Measurements from ENCODE around the gene PEX5. TPM values are rescaled to one million over a fixed set of nuclear protein-coding genes. Genes with fewer than 3 reads are reported as not detected.
"Not testable (repeated sequence)": the region's sequence is repeated elsewhere in the genome, so short reads cannot be mapped to it uniquely, and the experiment has no call there.

PEX5 gene
- total RNA-seq, 1 donor = 25.9 TPM

DNA sequence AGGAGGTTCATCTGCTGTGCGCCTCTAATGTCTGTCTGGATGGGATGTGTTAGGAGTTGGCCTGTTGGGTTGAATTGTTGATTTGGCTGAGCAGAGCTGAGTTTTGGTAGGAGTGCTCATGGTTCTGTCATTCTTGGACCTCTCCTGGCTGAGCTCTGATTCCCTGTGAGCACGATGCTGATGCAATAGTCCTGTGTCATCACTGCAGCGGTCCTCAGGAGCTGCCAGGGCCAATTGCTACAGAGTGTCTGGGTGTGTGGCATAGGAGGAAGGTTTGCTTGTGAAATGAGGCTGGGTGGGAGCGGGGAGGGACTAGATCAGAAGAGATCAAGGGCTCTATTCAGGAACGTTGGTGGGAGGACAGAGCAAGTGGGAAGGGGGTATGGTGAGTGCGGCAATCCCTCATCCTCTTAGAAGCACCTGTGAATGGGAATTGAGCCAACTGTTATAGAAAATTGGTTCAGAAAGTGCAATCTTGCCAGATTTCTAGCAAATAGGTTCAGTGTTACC, 21.2 kb downstream of the PEX5 start:
- H3K4me3 ChIP-seq (ENCODE audit: low read depth, low read length) = no peak overlapping the region
- TF ChIP-seq, protein P1, sequence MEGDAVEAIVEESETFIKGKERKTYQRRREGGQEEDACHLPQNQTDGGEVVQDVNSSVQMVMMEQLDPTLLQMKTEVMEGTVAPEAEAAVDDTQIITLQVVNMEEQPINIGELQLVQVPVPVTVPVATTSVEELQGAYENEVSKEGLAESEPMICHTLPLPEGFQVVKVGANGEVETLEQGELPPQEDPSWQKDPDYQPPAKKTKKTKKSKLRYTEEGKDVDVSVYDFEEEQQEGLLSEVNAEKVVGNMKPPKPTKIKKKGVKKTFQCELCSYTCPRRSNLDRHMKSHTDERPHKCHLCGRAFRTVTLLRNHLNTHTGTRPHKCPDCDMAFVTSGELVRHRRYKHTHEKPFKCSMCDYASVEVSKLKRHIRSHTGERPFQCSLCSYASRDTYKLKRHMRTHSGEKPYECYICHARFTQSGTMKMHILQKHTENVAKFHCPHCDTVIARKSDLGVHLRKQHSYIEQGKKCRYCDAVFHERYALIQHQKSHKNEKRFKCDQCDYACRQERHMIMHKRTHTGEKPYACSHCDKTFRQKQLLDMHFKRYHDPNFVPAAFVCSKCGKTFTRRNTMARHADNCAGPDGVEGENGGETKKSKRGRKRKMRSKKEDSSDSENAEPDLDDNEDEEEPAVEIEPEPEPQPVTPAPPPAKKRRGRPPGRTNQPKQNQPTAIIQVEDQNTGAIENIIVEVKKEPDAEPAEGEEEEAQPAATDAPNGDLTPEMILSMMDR (IDR thresholded peaks at IDR 0.05; ENCODE audit: insufficient read depth, low read depth, low read length) = no peak
- no peak for DNase-seq (ENCODE audit: low read depth)

DNA sequence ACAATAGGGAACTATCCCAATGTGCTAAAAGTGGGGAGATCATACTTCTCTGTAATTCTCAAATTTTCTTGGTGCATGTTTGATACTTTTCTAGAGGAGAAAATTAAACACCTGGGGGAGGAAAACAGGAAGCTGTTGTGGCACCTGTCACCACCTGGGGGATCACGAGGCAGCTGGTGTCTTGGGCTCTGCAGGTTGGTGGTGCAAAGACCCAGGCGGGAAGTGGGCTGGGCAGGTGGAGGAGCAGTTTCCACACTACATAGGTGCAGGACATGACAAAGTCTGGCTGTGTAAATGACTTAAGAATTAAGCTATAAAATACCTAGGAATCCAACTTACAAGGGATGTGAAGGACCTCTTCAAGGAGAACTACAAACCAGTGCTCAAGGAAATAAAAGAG, 23.2 kb downstream of the PEX5 start:
- no peak overlapping the region for H3K4me3 ChIP-seq (ENCODE audit: low read depth, low read length)
- DNase-seq (ENCODE audit: low read depth) = no peak
- TF ChIP-seq, protein P1 (IDR thresholded peaks at IDR 0.05; ENCODE audit: insufficient read depth, low read depth, low read length) = no peak

DNA sequence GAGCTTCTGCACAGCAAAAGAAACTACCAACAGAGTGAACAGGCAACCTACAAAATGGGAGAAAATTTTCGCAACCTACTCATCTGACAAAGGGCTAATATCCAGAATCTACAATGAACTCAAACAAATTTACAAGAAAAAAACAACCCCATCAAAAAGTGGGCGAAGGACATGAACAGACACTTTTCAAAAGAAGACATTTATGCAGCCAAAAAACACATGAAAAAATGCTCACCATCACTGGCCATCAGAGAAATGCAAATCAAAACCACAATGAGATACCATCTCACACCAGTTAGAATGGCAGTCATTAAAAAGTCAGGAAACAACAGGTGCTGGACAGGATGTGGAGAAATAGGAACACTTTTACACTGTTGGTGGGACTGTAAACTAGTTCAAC, 24.3 kb downstream of the PEX5 start:
- DNase-seq (ENCODE audit: low read depth); H3K4me3 ChIP-seq (ENCODE audit: low read depth, low read length): not testable (repeated sequence)

DNA sequence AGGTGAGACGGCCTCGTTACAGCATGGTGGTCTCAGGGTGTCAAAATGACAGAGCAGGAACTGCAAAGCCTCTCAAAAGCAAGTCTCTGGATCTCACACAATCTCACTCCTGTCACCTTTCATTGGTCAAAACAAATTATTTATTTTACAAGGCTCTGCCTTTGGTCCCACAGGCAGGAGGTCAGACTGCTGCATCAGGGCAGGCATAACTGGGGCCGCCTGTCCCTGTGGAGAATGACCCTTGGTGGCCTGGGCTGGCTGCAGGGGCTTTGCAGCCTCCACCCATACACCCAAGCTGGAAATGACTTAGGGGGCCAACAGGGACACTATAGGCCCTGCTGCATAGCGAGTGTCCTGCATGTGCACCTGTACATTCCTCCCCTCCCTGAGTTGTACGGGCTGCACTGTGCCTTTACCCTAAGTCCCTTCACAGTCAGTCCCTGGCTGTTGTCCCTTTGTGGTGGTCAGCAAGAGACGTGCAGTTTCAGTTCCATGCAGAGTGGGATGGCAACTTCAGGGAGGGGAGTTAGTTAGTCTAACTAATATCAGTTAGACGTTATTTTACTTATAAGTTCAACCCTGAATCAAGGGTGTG, 28.1 kb downstream of the PEX5 start:
- TF ChIP-seq, protein P1 (IDR thresholded peaks at IDR 0.05; ENCODE audit: insufficient read depth, low read depth, low read length) = no peak
- DNase-seq (ENCODE audit: low read depth) = no peak

DNA sequence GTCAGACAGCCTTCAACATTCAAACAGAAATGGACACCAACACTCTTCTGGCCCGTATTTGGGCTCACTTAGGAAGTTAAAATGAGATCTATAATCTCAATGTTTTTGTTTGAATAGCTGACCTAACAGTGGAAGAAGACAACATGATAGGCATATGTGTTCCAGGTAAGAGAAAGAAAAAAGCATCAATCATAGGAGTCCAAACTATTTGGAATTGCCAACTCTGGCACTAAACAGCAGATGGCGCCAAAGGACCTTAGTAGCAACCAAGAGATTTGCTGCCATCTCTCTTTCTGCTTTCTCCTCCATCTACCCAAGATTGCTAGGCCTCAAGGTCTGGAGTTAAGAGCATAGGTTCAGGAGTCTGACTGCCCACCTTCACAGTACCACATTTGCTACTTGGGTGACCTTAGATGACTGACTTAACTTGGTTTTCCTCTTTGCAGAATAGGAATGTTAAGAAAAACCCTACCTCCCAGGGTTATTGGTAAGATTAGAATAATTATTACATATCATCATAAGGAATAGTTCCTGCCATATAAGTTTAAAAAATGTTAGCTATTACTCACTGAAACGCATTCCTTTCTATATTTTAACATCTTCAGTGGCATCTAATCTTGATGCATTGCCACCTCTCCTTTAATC, 30.2 kb downstream of the PEX5 start:
- H3K4me3 ChIP-seq (ENCODE audit: low read depth, low read length) = no peak overlapping the region
- TF ChIP-seq, protein P1 (IDR thresholded peaks at IDR 0.05; ENCODE audit: insufficient read depth, low read depth, low read length) = peak; percentile 88
- DNase-seq (ENCODE audit: low read depth) = peak; percentile 75

More for the DNA sequence above, 28.1 kb downstream of the PEX5 start:
- H3K4me3 ChIP-seq (ENCODE audit: low read depth, low read length) = no peak overlapping the region

DNA sequence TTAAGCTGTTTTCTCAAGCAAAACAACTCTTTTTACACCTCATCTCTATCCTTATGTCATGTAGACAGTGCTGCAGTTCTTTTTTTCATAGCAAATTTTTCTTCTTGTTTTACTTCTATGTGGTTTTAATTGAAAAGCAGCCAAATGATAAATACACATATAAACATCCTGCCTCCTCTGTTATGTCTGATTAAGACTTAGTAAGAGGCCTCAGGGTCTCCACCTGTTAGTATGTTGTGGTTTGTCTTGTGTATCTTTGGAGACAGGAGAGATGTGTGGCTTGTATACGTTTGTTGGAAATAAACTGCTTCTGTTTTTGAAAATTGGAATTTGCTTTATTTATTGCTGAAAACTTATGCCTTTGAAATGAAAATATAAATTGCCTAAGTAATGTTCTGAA, 32.0 kb downstream of the PEX5 start:
- TF ChIP-seq, protein P1 (IDR thresholded peaks at IDR 0.05; ENCODE audit: insufficient read depth, low read depth, low read length) = no peak
- DNase-seq (ENCODE audit: low read depth) = no peak

DNA sequence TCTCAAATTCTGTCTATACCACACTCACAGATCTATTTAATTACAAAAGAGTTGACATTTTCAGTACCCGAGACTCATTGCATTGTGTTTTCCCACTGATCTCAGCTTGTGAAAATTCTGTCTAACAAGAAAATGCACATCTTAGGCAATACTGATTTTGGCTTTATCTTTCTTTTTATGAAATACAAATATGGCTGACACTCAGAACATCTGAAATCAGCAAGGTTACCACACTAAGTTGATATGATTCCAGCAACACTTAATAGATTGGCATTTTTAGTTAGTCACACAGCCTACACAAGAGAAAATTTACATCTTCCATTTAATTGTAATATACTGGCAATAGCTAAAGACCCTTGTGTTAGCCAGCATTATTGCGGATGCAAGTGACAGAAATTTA, 40.3 kb downstream of the PEX5 start:
- DNase-seq (ENCODE audit: low read depth) = no peak
- TF ChIP-seq, protein P1 (IDR thresholded peaks at IDR 0.05; ENCODE audit: insufficient read depth, low read depth, low read length) = no peak
- no peak overlapping the region for H3K4me3 ChIP-seq (ENCODE audit: low read depth, low read length)

More for the DNA sequence above, 32.0 kb downstream of the PEX5 start:
- no peak overlapping the region for H3K4me3 ChIP-seq (ENCODE audit: low read depth, low read length)

Data from fibroblast of villous mesenchyme (primary cell).